PC-3 (cell line): ENCODE measurements around the gene RAP1GAP2. TPM values are rescaled to one million over a fixed set of nuclear protein-coding genes. Genes with fewer than 3 reads are reported as not detected.

ENCODE experiments used
- ATAC-seq: fragments of 200-7000 bp; cut with Tn5 transposase; 2 replicates; pipeline ENCODE4 v1.9.1; 2020; ENCODE audit warnings: mild to moderate bottlenecking, moderate library complexity
- BruUV-seq: library from RNA; stranded (reverse); fragments of 400-500 nt; replicated peaks from 2 replicates; lab custom pipeline; 2021; lab: Mats Ljungman, UMichigan
- CTCF ChIA-PET: fragments of 300-600 bp; sonication (Branson Sonifier 250); formaldehyde crosslinking; loops from one replicate; lab custom pipeline; 2022; ENCODE audit warnings: antibody characterized with exemption; lab: Charles Lee
- POLR2A ChIA-PET: fragments of 300-600 bp; sonication (Branson Sonifier 250); formaldehyde crosslinking; loops from one replicate; lab custom pipeline; 2022; ENCODE audit warnings: antibody characterized with exemption; ENCODE audit not compliant: unreplicated experiment; lab: Charles Lee
- DNase-seq: peaks from one replicate; pipeline ENCODE4 v3.0.0-alpha.2; 2015
- H2AFZ ChIP-seq: fragments of 300-600 bp; sonication (generic); 2 replicates; pipeline ENCODE4 v1.6.0; 2016; ENCODE audit warnings: antibody characterized with exemption, low read length
- H3F3A ChIP-seq: fragments of 300-600 bp; sonication (generic); one replicate; pipeline ENCODE4 v1.6.0; 2017; ENCODE audit warnings: antibody characterized with exemption, low read length, control low read depth, mild to moderate bottlenecking; ENCODE audit not compliant: unreplicated experiment
- H3K27ac ChIP-seq: fragments of 300-600 bp; sonication (generic); 2 replicates; pipeline ENCODE4 v1.5.1; 2016; ENCODE audit warnings: mild to moderate bottlenecking, low read length
- H3K27me3 ChIP-seq: fragments of 300-600 bp; sonication (generic); 2 replicates; pipeline ENCODE4 v1.6.1; 2016; ENCODE audit warnings: low read length, mixed read lengths
- H3K36me3 ChIP-seq: fragments of 300-600 bp; sonication (generic); 2 replicates; pipeline ENCODE4 v1.6.1; 2016; ENCODE audit warnings: low read depth, mixed run types, low read length, mixed read lengths
- H3K4me1 ChIP-seq: fragments of 300-600 bp; sonication (generic); 2 replicates; pipeline ENCODE4 v1.5.1; 2016; ENCODE audit warnings: low read length; ENCODE audit not compliant: insufficient read depth
- H3K4me2 ChIP-seq: fragments of 300-600 bp; sonication (generic); 2 replicates; pipeline ENCODE4 v1.6.0; 2016; ENCODE audit warnings: low read length
- H3K4me3 ChIP-seq: fragments of 300-600 bp; sonication (generic); 2 replicates; pipeline ENCODE4 v1.5.1; 2016; ENCODE audit warnings: mild to moderate bottlenecking, low read length, mixed read lengths
- H3K79me2 ChIP-seq: fragments of 300-600 bp; sonication (generic); 2 replicates; pipeline ENCODE4 v1.6.1; 2017; ENCODE audit warnings: low read length, mixed read lengths
- H3K9ac ChIP-seq: fragments of 300-600 bp; sonication (generic); 2 replicates; pipeline ENCODE4 v1.6.0; 2016; ENCODE audit warnings: mild to moderate bottlenecking, low read length
- H3K9me2 ChIP-seq: fragments of 300-600 bp; sonication (generic); replicated peaks from 2 replicates; pipeline ENCODE4 v1.6.1; 2016; ENCODE audit warnings: mixed run types, low read length, mixed read lengths
- H3K9me3 ChIP-seq: fragments of 300-600 bp; sonication (generic); 2 replicates; pipeline ENCODE4 v1.6.1; 2016; ENCODE audit warnings: low read length, mixed read lengths
- H4K20me1 ChIP-seq: fragments of 300-600 bp; sonication (generic); 2 replicates; pipeline ENCODE4 v1.6.1; 2016; ENCODE audit warnings: low read length, mixed read lengths
- CTCF ChIP-seq: fragments of 300-600 bp; sonication (generic); conservative IDR thresholded peaks from 2 replicates; pipeline ENCODE4 v1.5.1; 2017; ENCODE audit warnings: antibody characterized with exemption, low read depth, mild to moderate bottlenecking, low read length
- EZH2 ChIP-seq: fragments of 300-600 bp; sonication (generic); IDR thresholded peaks from one replicate; pipeline ENCODE4 v1.6.1; 2017; ENCODE audit warnings: antibody characterized with exemption, mild to moderate bottlenecking, low read length; ENCODE audit not compliant: unreplicated experiment
- EZH2phosphoT487 ChIP-seq: fragments of 300-600 bp; sonication (generic); IDR thresholded peaks from 2 replicates; pipeline ENCODE4 v1.6.1; 2018; ENCODE audit warnings: mild to moderate bottlenecking, antibody characterized with exemption, low read length, borderline replicate concordance
- intact Hi-C: fragments of 100-400 bp; cut with micrococcal nuclease; formaldehyde crosslinking; loops from 2 replicates; pipeline ENCODE4 v1.9.0; 2023
- total RNA-seq: library from RNA; depleted of rRNA; stranded (reverse); fragments of >200 nt; gene quantifications from 2 replicates; pipeline ENCODE4 v1.2.3, GENCODE V29; 2014

Gene RAP1GAP2
- total RNA-seq, 1 experiment from 2014 or later = 14.5 TPM

GRCh38 chr17:2849327-2849670, 53.1 kb downstream of the RAP1GAP2 start:
- no peaks in the 10 kb centered on the region for H3K9me3 ChIP-seq
- H3K27ac ChIP-seq = no peak overlapping the region
- no peaks in the 10 kb centered on the region for H3K9me2 ChIP-seq
- POLR2A ChIA-PET = no interaction called here
- no TSS peak for BruUV-seq
- ATAC-seq (no peak), DNase-seq (no peak)
- no peaks in the 10 kb centered on the region; the same call in 1 of the 2 replicates for H3K4me1 ChIP-seq
- no peak for TF ChIP-seq CTCF
- TF ChIP-seq EZH2 = no peak
- TF ChIP-seq EZH2phosphoT487 = no peak
- H3F3A ChIP-seq = no peaks in the 10 kb centered on the region
- no peak overlapping the region for H3K4me2 ChIP-seq
- intact Hi-C loops = loop anchor here (1.0 to 2.0 kb wide), 2 partner anchors 78 to 164 kb away; no protein-coding TSS in a partner anchor
- CTCF ChIA-PET = interaction anchor here (0.5 to 1.0 kb wide), 6 partner anchors 10 to 787 kb away, joined by 3 to 9 read pairs (median 4); partner anchors contain the start of genes CTNS and SHPK
- no peak overlapping the region for H2AFZ ChIP-seq
- no peak overlapping the region for H3K4me3 ChIP-seq
- no peaks in the 10 kb centered on the region for H4K20me1 ChIP-seq
- H3K36me3 ChIP-seq = no peaks in the 10 kb centered on the region
- H3K9ac ChIP-seq = no peak overlapping the region
- no peaks in the 10 kb centered on the region for H3K27me3 ChIP-seq
- H3K79me2 ChIP-seq = peaks cover 4% of the 10 kb centered on the region; the same call in 1 of the 2 replicates

GRCh38 chr17:2850991-2851390, 54.8 kb downstream of the RAP1GAP2 start:
- intact Hi-C loops = loop anchor here (5.0 kb wide), 1 partner anchor 41 kb away; no protein-coding TSS in a partner anchor
- TF ChIP-seq CTCF = no peak
- no peak for TF ChIP-seq EZH2phosphoT487
- no peak for TF ChIP-seq EZH2
- Histone ChIP-seq H3K27ac (no peak overlapping the region), H3K79me2 (peaks cover 21% of the 10 kb centered on the region), H4K20me1 (no peaks in the 10 kb centered on the region), H3K9me3 (no peaks in the 10 kb centered on the region), H3K4me1 (no peaks in the 10 kb centered on the region; the same call in 1 of the 2 replicates), H3K27me3 (no peaks in the 10 kb centered on the region), H3K36me3 (no peaks in the 10 kb centered on the region), H3K9ac (no peak overlapping the region), H3K9me2 (no peaks in the 10 kb centered on the region), H3K4me2 (no peak overlapping the region), H3K4me3 (no peak overlapping the region), H3F3A (no peaks in the 10 kb centered on the region), H2AFZ (no peak overlapping the region)
- ATAC-seq (no peak), DNase-seq (no peak)
- POLR2A ChIA-PET = interaction anchor here (0.5 kb wide), 1 partner anchor 1387 kb away, joined by 9 read pairs; no protein-coding TSS in a partner anchor
- CTCF ChIA-PET = interaction anchor here (0.7 kb wide), 1 partner anchor 169 kb away, joined by 4 read pairs; no protein-coding TSS in a partner anchor
- no TSS peak for BruUV-seq

- peaks cover 27% of the 10 kb centered on the region for H3K79me2 ChIP-seq
- no peaks in the 10 kb centered on the region for H3K9me2 ChIP-seq
- no peak overlapping the region for H3K4me3 ChIP-seq
- H2AFZ ChIP-seq = no peak overlapping the region
- ChIA-PET POLR2A (interaction anchor here (0.5 kb wide), 1 partner anchor 1386 kb away, joined by 9 read pairs; no protein-coding TSS in a partner anchor), CTCF (no interaction called here)
- H3K9me3 ChIP-seq = no peaks in the 10 kb centered on the region
- no peak overlapping the region for H3K9ac ChIP-seq
- BruUV-seq = no TSS peak
- H3F3A ChIP-seq = no peaks in the 10 kb centered on the region
- H4K20me1 ChIP-seq = no peaks in the 10 kb centered on the region
- no peaks in the 10 kb centered on the region; the same call in 1 of the 2 replicates for H3K4me1 ChIP-seq
- no peaks in the 10 kb centered on the region for H3K27me3 ChIP-seq
- no peak overlapping the region for H3K4me2 ChIP-seq
- DNase-seq (no peak), ATAC-seq (no peak)
- TF ChIP-seq EZH2 = no peak
- no peak overlapping the region for H3K27ac ChIP-seq
- H3K36me3 ChIP-seq = no peaks in the 10 kb centered on the region
- intact Hi-C loops = loop anchor here (5.0 kb wide), 1 partner anchor 41 kb away; no protein-coding TSS in a partner anchor
Measured at GRCh38 chr17:2851615-2852014, 55.4 kb downstream of the RAP1GAP2 start.
